Fibroblast of peridontal ligament (primary cell): Measurements from ENCODE around the gene THEM4.
A peak's percentile ranks its signal among the peaks of the same experiment; 100 is the strongest.

Experiments used
- DNase-seq: peaks from one replicate; pipeline ENCODE4 v3.0.0-alpha.2; 2010; ENCODE audit errors: extremely low read depth

The THEM4 gene

DNA sequence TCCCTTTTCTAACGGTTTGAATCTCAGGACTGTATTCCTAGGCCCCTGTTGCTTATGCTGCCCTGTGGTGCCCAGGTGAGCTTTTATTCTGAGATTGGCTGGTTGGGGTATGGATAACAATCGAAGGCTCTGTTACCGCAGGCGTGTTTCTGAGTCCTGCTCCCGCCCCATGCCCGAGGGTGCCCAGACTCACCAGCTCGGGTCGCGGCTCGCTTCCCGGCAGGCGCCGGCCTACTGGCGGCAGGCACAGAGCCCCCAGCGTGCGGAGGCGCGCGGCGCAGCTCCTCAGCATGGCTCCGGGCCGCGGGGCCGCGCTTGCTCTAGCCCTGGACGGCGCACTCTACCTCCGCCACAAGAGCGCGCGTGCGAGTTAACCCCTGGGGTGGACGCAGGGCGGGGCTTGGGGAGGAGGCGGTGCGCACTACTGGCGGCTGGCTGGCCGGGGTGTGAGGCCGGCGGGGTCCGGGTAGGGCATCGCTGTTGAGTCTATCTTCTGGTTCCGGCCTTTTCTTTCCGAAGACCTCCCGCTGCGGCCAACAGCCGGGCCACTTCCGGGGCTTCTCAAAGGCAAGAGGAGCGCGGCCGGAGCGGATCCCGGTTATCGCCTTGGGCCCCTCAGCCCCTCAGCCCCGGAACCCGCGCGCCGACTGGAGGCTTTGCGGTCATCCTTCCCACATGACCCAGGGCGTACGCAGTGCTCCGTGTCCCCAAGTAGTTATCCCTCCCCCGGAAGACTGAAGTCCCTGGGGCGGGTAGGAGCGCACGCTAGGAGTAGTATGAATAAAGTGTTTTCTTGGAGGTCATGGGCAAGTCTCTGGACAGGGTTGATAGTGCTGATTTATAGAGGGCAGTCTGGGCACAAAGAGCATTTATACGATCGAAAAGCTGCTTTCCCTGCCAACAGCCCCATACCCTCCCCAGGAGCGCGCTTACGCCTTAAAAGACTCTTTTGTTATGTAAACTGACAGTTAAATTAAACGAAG lies at the start of gene THEM4:
Gene THEM4, minus strand, starts transcription at position 345 of the 983 bp plus-strand sequence. Its CDS starts 53 bp downstream, at position 292.
- peak; percentile 94 for DNase-seq

DNA sequence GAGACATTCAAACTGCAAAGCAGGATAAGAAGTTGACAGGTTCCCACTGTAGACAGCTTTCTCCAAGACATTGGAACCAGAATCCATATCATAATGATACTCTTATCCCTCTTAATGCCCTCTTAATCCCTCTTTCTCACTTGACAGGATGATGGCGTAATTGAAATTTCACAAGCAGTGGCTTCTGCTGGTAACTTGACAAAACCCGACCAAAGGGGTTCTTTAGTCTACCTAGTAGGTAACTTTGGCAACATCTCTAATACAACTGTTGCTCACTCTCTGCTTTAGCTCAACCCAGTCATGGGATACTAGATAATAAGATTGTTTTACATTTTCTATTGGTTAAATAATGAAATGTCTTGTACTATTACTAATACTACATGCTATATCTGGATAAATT lies 49.6 kb upstream of the THEM4 start:
- DNase-seq = no peak

DNA sequence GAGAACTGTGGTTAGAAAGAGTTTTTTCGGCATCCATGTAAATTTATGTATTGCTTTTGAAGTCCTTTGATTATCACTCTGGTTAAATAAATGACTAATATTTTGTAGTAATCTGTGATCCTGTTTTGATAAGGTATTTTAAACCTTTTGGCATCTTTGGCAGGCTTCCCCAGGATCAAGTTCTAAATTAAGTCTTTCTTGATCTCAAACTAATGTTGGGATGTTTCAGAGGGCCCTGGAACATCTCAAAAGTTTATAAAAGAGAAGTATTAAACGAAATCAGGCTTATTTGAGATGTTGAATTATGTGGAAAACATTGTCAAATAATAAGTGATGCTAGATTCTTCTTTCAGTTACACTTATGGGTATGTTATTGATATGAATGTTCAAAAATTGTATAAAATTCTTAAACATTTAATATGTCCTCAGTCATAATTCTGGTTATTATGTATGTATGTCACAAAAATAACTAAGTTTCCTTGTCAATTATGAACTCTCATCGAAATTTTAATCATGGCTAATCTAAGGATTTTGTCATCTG lies 47.7 kb upstream of the THEM4 start:
- DNase-seq = no peak

- DNase-seq = no peak
These were observed 44.2 kb upstream of the THEM4 start for GRCh38 chr1:151953409-151954094.

DNA sequence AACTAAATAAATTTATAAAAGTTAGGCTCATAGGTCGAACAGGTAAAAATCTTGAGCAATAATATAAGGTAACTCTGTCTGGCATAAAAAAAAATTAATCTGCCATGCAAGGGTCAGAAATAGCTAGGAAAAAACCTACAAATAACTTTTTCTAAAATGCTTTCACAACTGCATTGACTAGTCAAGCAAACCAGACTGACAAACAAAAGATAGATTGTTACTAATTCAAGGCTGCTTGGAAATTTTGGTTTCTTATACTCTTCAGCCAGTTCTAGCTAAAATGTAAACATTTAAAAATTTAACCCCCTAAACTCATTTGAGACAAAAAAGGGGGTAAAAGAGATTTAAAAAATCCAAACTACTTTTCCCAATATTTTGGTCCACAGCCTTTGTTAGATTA lies 43.5 kb upstream of the THEM4 start:
- no peak for DNase-seq

GRCh38 chr1:151949371-151950193 lies 40.3 kb upstream of the THEM4 start:
- DNase-seq = no peak

DNA sequence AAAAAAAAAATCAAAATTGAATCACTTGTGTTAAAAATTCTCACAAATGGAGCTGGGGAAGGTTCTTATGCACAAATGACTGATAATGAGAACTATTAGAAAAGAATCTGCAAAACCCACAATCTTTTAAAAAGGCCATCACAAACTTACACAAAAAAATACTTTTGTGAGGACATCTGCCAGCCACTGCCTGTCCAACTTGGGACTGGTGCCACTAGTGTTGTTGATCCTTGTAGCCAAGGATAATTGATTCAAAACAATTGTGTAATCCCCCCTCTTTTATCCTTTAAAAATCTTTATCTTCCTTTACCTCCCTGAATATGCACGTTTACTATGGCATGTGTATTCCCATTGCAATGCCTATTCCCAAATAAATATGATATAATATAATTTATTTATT lies 39.2 kb upstream of the THEM4 start:
- DNase-seq = no peak

DNA sequence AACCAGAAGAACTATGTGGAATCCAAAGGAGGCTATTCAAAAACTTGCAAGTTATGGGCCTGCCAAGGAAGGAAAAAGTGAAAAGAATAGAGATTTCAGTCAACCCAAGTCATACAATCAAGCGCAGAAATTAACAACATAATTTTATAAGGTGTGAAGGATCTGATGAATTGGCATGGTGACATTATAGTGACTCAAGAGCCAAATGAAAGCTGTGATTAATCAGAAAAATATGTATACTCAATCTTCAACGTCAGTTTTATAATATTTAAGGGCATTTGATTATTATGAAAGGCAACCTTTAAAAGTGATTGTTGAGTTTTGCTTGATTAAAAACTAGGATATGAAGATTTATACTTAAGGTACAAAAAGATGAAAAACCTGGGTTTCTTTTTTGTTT lies 37.8 kb upstream of the THEM4 start:
- DNase-seq = no peak

DNA sequence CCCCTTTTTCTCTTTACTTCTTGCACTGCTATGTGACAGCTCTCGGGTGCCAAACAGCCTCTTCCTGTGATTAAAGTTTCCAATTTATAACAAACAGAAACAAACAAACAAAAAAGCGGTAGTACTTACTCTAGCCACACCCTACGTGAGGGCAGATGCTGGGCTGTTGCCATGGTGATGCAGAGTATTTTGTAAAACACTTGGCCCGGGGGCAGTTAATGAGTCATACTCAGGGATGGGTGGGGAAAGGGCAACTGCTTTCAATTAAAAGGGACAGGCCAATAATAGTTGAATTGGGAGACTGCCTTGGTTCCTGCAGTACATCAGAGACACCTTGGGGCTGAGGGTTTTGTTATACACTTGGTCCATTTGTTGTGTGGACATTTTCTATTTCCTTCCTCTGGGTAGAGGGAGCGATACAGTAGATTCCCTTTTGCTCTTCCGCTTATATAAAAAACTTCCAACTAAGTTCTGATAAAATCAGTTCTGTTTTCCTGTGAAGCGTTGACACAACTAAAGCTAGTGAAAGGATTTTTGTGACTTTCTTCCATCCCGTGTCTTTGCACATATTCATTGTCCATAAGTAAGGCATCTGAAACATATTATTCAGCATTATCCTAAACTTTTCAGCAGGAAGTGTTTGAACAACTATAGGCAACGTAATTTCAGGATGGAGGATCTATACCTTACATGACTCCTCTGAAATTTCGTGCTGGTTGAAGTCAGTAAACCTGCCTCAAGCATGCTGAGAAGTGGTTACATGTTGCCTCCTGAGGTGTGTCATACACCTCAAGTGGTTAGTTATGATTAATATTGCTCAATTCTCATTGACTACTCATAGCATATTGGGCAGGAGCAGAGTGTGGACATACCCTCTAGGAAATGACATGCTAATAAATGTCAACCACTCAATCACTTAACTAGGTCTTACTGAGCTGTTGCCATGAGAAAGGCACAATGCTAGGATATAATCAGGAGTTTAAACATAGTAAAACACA lies 36.7 kb upstream of the THEM4 start:
- DNase-seq = peak; percentile 99

DNA sequence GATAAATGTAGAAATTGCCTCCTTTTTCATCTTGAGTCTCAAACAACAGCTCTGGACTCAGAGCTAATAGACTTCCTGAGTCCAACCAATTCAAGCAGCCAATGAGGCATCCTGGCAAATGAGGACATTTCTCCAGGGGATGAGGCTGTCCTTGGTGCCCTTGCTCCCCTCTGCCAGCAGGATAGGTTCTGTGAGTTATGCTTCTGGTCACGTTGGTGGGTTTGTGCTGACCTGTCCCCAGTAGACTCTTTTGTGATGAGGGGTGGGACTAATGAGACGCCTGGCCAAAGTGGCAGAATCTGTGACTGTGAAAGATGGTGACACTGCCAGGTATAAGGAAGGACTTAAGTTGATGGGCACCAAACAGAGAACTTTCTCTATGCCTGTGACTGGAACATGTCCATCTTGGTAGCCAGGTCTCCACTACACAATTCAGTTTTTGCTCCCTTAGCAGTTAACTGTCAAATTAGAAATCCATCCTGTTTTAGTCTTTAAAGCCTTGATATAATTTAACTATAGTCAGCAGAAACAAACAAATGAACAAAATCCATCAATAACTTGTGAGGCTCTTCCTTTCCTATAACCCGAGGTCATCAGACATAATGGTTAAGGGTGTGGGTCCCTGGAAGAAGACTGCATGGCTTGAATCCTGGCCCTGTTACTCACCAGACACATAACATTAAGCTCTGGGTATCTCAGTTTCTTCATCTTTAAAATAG lies 35.7 kb upstream of the THEM4 start:
- DNase-seq = no peak

GRCh38 chr1:151944126-151944856 lies 35.0 kb upstream of the THEM4 start:
- DNase-seq = no peak

DNA sequence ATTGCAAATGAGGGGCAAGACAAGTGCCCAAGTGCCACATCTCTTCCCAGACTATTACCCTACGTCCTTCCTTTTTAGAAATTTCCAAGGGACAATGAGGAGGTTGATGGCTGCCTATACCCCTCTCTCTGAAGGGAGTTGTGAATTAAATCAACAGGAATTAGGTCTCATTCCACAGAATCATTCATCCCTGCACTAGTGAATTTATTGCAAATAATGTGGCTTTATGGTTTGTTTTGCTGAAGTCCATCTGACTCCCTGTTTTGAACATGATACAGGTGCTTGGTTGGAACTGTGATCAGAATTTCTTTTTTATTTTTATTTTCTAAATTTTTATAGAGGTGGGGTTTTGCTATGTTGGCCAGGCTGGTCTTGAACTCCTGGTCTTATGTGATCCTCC lies 34.3 kb upstream of the THEM4 start:
- DNase-seq = no peak

DNA sequence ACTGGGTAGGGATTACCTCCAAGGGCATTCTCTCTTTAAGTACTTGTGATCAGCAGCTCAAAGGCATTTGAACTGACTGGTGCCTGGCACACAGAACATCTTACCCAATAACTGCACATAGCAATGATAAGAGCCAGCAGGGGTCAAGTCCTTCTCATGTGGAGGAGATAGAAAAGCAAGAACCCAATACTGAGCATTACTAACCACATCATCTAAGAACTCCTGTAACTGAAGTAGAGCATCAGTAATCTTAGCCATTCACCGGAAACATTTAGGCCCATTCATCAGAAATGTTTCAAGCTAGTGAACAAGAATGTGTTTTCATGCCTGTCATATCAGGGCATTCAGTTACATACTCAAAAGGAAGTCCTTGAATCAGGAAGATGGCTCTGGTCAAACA lies 33.6 kb upstream of the THEM4 start:
- peak; percentile 44 for DNase-seq

- no peak for DNase-seq
These were observed 31.2 kb upstream of the THEM4 start for GRCh38 chr1:151940541-151940940.

DNA sequence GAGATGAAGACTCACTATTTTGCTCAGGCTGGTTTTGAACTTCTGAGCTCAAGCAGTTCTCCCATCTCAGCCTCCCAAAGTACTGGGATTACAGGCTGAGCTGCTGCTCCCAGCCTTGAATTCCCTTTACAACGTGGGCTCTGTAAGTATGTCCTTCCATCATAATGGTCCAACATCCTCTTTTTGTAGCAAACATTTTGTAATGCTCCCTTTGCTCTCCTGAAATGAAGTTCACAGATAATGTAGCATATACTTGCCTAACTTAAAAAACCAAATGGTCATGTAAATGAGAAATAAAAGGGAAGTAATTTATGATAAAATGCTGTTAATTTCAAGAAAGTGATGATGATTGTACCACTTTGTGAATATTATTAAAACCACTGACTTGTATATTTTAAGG lies 30.5 kb upstream of the THEM4 start:
- DNase-seq = no peak

- no peak for DNase-seq
These were observed 29.8 kb upstream of the THEM4 start for GRCh38 chr1:151939141-151939540.

DNA sequence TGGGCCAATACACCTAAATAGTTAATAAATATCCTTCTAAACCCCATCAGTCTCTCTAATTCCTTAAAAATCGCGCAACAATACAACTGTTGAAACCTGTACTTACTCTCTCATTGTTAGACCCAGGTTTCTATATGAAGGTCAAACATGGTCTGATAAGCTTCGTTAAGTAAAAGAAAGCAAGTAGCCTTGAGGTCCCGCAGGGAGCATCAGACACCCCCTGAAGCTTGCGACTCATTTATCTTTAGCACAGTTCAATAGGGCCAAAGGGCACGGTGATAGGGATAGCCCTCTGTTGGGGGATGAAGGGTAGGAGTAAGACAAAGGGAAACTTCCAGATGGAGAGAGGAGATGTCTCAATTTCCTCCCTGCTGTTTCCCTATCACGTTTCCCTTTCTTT lies 27.3 kb upstream of the THEM4 start:
- DNase-seq = no peak

- no peak for DNase-seq
These were observed 26.7 kb upstream of the THEM4 start for GRCh38 chr1:151935894-151936602.

- peak; percentile 38 for DNase-seq
These were observed 25.8 kb upstream of the THEM4 start for GRCh38 chr1:151935154-151935553.
